Left ventricle myocardium inferior (tissue), 1 donor: Measurements from ENCODE around the gene IL12RB2. TPM values are rescaled to one million over a fixed set of nuclear protein-coding genes. Genes with fewer than 3 reads are reported as not detected.

Source experiments
- DNase-seq: peaks from one replicate; pipeline ENCODE4 v3.0.0-alpha.2; 2020
- H3K27ac ChIP-seq: fragments of 200-600 bp; replicated peaks from 2 replicates; pipeline ENCODE4 v1.8.0; 2021
- H3K27me3 ChIP-seq: fragments of 200-600 bp; 2 replicates; pipeline ENCODE4 v1.8.0; 2021; ENCODE audit warnings: low read depth
- H3K36me3 ChIP-seq: fragments of 200-600 bp; 2 replicates; pipeline ENCODE4 v1.8.0; 2021
- H3K4me1 ChIP-seq: fragments of 200-600 bp; 2 replicates; pipeline ENCODE4 v1.8.0; 2021
- H3K4me3 ChIP-seq: fragments of 200-600 bp; 2 replicates; pipeline ENCODE4 v1.8.0; 2021; ENCODE audit warnings: mild to moderate bottlenecking, moderate library complexity
- H3K9me3 ChIP-seq: fragments of 200-600 bp; replicated peaks from 2 replicates; pipeline ENCODE4 v1.8.0; 2021
- CTCF ChIP-seq: fragments of 200-600 bp; IDR thresholded peaks from 2 replicates; pipeline ENCODE4 v1.8.0; 2021; ENCODE audit warnings: antibody characterized with exemption, mild to moderate bottlenecking, borderline replicate concordance
- intact Hi-C: fragments of 100-400 bp; cut with micrococcal nuclease; formaldehyde crosslinking; loops from one replicate; pipeline ENCODE4 v1.11.0; 2022
- total RNA-seq: library from RNA; stranded (reverse); fragmentation: NEBNext Ultra II Directional; extraction: Animal tissue kit (Norgen Biotek cat#: 25700); gene quantifications from one replicate; pipeline ENCODE4 v1.2.1, GENCODE V29; 2021
- donor health status: DM: no; HTN: yes; CAD: no; lungs with severe emphysema.

The IL12RB2 gene
- total RNA-seq, 1 donor from 2014 or later: 0.33 TPM

- Histone ChIP-seq H3K27ac (peak overlapping the region; percentile 61), H3K4me1 (peaks cover 46% of the 10 kb centered on the region), H3K36me3 (no peaks in the 10 kb centered on the region), H3K27me3 (no peaks in the 10 kb centered on the region), H3K9me3 (no peaks in the 10 kb centered on the region), H3K4me3 (no peak overlapping the region)
- no peak for TF ChIP-seq CTCF
- no peak for DNase-seq
- intact Hi-C loops: no loop called here
These were observed 126.2 kb downstream of the IL12RB2 start for GRCh38 chr1:67433837-67434236.

DNA sequence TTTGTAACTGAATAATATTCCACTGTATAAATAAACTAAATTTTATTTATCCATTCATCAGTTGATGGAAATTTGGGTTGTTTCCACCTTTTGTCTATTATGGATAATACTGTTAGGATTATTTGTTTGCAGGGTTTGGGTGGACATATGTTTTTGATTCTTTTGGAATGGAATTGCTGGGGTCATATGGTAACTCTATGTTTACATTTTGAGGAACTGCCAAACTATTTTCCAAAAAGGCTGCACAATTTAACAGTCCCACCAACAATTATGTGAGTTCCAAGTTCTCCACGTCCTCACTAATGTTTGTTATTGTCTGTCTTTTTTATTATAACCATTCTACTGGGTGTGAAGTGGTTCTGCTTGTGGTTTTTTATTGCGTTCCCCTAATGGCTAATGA is 126.8 kb downstream of the IL12RB2 start:
- TF ChIP-seq CTCF: no peak
- no peaks in the 10 kb centered on the region for H3K27me3 ChIP-seq
- H3K4me3 ChIP-seq: no peak overlapping the region
- intact Hi-C loops: no loop called here
- H3K4me1 ChIP-seq: peaks cover 41% of the 10 kb centered on the region
- no peak for DNase-seq
- H3K9me3 ChIP-seq: no peaks in the 10 kb centered on the region
- H3K27ac ChIP-seq: peak overlapping the region; percentile 61
- no peaks in the 10 kb centered on the region for H3K36me3 ChIP-seq

GRCh38 chr1:67436511-67437055 is 128.9 kb downstream of the IL12RB2 start:
- no peak overlapping the region for H3K27ac ChIP-seq
- no peaks in the 10 kb centered on the region for H3K36me3 ChIP-seq
- DNase-seq: no peak
- H3K9me3 ChIP-seq: no peaks in the 10 kb centered on the region
- TF ChIP-seq CTCF: no peak
- intact Hi-C loops: no loop called here
- no peak overlapping the region for H3K4me3 ChIP-seq
- H3K4me1 ChIP-seq: peaks cover 35% of the 10 kb centered on the region
- H3K27me3 ChIP-seq: no peaks in the 10 kb centered on the region

DNA sequence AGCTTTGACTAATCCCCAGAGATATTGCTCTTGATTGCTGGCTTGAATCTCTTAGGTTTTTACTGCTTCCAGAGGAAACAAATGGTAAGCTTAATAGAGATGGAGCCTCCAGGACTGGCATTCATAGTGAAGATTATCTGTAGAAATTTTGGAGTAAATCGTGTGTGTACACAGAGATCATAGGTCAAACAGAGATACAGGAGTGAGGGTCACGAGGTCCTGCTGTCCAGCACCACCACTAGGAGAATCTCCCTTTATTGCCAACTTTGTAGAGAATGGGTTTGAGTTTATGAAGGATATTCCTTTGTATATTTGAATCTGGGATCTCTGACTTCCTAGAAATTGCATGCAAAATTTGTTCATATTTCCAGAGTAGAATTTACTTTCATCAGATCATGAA is 130.3 kb downstream of the IL12RB2 start:
- no peak overlapping the region for H3K27ac ChIP-seq
- intact Hi-C loops: no loop called here
- H3K4me3 ChIP-seq: no peak overlapping the region
- H3K27me3 ChIP-seq: no peaks in the 10 kb centered on the region
- no peak for DNase-seq
- peaks cover 26% of the 10 kb centered on the region for H3K4me1 ChIP-seq
- H3K9me3 ChIP-seq: no peaks in the 10 kb centered on the region
- no peak for TF ChIP-seq CTCF
- no peaks in the 10 kb centered on the region for H3K36me3 ChIP-seq

GRCh38 chr1:67439277-67440029 is 131.8 kb downstream of the IL12RB2 start:
- Histone ChIP-seq H3K27ac (no peak overlapping the region), H3K4me3 (no peak overlapping the region), H3K9me3 (no peaks in the 10 kb centered on the region), H3K27me3 (no peaks in the 10 kb centered on the region), H3K36me3 (no peaks in the 10 kb centered on the region), H3K4me1 (peaks cover 14% of the 10 kb centered on the region)
- intact Hi-C loops: no loop called here
- no peak for DNase-seq
- no peak for TF ChIP-seq CTCF
